Activated CD8-positive, alpha-beta memory T cell treated with anti-CD3 and anti-CD28 coated beads, Interleukin-2, amount 50 U/mL, for 1 hour (primary cell): ENCODE results near the gene RAB1B.
"Not testable (repeated sequence)": the region's sequence is repeated elsewhere in the genome, so short reads cannot be mapped to it uniquely, and the experiment has no call there.

Source experiments
- DNase-seq: peaks from one replicate; pipeline ENCODE4 v3.0.0-alpha.2; 2020; ENCODE audit errors: extremely low read depth

Gene RAB1B

DNA sequence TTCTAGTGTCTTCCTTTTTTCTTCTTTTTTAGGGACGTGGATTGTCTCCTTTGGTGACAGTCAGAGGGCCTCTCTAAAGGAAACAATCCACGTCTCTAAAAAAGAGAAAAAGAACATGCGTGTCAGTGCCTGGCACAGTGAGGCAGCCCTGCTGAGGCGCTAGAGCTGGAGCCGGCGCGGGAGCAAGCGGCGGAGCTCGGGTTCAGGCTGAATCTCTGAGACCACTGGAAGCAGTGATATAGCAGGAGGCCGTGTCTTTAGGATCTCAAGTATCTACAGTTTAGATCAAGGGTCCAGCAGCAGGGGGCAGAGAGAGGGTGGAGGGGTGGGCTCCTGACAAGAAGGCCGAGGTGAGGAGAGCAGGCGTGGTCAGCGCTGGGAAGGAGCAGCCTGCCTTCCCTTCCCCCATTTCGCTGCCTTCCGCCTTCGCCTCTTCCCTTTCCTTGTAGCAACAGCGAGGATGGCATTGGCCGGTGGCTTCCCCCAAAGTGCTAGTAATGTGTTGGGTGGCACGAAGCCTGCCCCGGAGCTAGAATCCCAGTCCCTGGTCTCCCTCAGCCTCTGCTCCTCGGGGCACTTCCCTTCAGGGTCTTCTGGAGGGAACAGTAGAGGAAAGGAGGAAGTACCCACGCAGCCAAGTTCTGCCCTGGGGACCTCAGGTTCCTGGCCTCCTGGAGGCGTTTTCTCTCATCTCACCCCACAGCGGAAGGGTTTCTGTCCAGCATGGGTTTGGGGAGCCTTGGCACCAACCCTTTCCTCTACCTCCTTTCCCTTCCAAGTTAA is 28.2 kb upstream of the RAB1B start:
- no peak for DNase-seq

DNA sequence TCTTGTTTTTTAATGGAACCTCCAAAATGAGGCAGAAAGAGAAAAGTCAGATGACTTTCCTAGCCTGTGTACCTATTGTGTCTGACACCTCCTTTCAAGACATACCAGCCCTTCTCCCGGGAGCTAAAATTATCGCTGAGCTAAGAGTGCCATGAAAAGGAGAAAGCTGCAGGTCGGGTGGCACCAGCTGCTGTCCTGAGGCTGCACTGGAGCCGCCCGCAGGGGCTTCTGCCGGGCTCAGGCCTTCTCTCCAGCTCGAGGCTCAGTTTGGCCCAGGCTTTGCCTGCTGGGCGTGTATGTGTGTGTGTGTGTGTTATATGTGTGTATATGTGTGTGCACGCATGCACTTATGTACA is 27.7 kb upstream of the RAB1B start:
- no peak for DNase-seq

DNA sequence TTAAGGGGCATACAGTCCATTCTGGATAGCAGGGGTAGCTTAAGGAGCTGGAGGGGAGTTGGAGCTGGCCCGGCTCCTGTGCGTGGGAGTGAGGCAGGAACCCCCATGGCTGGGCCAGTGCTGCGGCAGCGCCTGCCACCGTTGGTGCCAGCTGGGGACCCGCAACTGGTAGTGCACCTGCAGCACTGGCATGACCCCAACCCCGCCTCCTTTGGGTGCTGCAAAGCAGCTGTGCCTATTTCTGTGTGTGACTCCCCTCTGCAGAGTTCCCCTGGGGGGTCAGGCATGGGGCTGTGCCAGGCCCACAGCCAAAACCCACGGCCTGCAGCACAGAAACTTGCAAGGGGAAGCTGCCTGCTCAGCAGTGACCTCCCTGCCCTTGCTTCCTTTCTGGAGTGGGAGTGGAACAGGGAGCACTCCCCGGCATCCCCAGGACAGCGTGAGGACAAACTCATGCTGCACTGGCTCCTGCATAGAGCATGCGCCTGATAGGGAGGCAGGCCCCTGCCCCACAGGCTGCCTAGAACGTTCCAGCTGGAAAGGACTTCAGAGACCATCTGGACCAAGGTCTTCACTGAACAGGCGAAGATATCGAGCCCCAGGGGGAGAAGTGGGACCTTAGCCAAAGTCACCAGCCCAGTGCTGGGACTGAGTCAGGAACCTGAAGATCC is 26.2 kb upstream of the RAB1B start:
- no peak for DNase-seq

DNA sequence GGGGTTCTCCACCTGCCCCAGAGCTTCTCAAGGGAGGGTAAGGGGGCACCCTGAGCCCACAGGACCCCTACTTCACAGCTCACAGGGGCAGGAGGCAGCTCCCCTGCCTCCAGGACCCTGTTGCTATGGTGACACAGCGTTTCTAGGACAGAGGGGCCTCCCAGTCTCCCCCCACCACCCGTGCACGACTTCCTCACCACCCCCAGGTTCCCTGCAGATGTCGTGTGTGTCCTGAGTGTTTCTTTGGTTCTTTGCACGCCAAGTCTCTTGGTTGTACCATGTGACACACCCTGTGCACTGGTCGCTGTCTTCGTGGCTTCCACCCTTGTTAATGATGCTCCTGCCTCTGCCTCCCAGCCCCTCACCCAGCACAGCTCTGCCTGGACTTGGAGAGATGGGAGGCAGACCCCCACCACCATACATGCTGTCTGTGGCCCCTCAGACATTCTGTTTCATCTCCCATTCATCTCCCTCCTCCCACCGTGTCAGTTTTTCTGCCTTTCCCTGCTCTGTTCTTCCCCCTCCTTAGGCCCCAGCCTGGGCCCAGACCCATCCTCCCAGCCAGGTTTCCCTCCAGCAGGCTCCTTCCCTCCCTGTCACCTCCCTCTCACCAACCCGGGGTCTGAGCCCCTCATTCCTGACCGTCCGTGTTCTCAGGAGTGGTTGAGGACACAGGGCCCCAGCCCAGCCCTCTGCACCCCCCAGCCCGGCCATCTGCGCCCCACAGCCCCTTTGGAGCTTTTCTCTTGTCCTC is 24.5 kb upstream of the RAB1B start:
- DNase-seq: no peak

DNA sequence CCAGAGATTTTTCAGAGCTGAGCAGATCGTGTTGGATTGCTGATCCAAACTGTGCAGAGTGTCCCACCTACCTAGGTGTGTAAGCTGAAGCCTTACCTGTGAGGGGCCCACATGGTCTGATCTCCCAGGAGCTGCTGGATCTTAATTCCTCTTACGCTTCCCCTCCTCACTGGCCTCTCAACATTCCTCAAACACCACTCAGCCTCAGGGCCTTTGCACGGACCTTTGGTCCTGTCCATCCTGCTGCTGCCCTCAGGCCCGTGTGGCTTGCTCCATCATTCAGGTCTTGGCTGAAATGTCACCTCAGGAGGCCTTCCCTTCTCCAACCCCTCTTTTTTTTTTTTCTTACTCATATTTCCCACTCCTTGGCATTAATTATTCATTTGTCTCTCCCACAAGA is 21.1 kb upstream of the RAB1B start:
- no peak for DNase-seq

DNA sequence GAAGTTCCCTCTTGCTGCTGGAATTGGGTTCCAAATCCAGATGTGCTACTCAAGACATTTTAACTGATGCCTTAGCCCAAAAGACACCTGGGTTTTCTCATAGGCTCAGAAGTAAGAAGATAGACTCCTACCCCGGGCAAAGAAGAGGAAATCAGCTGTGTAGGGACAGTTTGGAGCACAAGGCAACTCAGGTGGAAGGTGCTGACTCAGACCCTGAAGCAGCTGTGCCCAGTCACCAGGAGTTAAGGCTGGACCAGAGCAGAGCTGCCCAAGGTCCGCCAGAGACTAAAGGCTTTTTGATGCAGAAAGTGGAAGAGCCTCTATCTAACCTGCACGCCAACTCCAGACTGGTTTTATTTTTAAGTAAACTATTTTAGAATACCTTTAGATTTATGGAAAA is 20.6 kb upstream of the RAB1B start:
- DNase-seq: no peak

DNA sequence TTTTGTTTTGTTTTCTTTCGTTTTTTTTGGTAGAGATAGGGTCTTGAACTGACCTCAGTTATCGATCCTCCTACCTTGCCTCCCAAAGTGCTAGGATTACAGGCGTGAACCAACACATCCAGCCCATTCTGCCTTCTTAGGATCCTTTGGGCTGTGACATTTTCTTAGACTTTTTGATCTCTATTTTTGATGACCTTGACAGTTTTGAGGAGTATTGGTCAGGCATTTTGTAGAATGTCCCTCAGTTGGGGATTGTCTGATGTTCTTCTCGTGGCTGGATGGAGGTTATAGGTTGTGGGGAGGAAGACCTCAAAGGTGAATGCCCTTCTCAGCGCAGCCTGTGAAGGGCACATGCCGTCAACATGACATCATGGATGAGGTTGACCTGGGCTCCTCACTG is 19.5 kb upstream of the RAB1B start:
- no peak for DNase-seq

DNA sequence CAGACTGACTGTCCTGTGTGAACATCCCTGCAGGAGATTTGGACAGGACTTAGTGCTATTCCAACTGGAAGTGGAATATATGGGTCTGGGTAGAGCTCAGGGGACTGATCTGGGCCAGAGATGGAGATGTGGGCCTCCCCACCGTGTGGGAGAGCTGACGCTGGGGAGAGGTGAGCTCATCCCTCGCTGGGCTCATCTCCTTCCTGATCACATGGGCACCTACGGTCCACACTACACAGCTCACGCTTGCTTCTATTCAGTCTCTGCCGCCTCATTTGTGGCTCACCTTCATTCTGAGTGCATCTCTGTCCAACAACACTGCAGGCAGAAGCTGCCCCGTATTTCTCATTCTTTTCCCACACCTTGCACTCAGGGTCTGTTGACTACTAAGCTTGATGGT is 16.6 kb upstream of the RAB1B start:
- DNase-seq: no peak

DNA sequence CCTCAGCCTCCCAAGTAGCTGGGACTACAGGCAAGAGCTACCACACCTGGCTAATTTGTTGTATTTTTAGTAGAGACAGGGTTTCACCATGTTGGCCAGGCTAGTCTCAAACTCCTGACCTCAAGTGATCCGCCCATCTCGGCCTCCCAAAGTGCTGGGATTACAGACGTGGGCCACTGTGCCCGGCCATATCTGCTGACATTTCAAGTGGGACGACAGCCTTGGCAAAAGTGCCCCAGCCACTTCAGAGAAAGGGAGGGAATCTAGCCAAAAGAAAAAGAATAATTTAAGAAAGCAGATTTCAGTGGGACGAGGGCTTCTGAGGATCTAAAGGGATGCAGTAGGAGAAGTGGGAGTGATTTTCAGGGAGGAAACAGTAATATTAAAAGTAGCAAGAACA is 15.4 kb upstream of the RAB1B start:
- not testable (repeated sequence) for DNase-seq

DNA sequence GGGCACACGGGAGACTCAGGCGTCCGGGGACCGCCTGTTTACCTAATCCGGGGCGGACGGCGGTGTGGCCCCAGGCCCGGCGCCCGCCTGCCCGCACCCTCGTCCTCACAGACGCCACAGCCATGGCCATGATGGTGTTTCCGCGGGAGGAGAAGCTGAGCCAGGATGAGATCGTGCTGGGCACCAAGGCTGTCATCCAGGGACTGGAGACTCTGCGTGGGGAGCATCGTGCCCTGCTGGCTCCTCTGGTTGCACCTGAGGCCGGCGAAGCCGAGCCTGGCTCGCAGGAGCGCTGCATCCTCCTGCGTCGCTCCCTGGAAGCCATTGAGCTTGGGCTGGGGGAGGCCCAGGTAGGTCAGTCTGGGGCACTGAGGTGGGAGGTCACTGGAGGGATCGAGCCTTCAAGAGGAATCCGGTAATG is 10.0 kb upstream of the RAB1B start:
- DNase-seq: no peak

DNA sequence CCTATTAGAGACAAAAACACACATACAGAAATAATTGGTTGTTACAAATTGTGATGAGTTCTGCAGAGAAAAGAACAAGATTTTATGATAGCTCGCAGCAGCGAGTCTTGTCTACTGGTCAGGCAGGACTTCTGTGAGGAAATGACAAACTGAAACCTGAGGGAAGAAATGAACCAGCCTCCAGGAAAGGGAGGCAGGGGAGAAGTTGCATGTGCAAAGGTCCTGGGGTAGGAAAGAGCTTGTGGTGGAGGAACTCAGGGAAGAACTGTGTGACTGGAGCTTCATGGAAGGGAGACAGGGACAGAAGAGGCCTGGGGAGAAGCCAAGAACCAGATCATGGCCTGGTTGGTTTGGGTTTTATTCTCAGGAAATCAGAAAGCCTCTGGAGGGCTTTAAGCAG is 9.2 kb upstream of the RAB1B start:
- no peak for DNase-seq

DNA sequence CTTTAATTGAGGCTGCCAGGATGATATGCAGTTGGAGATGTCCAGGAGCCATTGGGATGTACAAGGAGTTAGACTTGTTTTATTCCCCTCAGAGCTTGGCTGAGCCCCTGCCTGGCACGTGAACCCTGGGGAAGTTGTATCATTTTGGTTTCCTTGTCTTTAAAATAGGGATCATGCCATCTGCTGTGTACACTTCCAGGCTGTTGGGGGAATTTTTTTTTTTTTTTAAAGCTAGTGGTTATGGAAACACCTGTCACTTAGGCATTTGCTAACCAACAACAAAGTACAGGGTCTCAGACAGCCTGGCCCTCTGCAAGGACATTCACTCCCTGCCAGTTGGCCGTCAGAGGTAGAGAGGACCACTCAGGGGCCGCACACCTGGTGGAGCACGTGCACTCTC is 8.5 kb upstream of the RAB1B start:
- DNase-seq: no peak

DNA sequence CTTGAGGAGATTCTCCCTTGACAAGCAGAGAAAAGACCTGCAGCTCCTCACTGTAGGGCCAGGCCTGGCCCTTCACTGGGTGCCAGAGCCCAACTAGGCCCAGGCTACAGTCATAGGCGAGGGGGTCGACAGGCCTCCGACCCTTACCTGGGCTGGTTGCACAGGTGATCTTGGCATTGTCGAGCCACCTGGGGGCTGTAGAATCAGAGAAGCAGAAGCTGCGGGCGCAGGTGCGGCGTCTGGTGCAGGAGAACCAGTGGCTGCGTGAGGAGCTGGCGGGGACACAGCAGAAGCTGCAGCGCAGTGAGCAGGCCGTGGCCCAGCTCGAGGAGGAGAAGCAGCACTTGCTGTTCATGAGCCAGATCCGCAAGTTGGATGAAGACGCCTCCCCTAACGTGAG is 6.9 kb upstream of the RAB1B start:
- no peak for DNase-seq

DNA sequence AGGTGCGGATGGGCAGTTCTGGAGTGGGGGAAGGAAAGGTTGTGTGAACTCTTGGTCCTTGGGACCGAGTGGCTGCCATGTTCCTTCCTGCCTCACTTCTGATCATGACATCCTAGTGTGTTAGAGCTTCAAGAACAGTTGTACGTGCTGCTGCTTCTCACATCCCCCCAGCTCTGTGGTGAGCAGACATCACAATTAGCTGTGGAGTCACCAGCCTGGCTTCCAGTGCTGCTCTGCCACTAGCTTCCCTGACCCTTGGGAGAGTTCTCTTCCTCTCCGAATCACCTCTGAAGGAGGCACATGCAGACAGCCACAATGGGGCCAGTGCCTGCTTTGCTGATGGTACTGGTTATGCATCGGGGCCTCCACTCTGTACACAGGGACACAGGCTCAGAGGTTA is 6.2 kb upstream of the RAB1B start:
- no peak for DNase-seq

DNA sequence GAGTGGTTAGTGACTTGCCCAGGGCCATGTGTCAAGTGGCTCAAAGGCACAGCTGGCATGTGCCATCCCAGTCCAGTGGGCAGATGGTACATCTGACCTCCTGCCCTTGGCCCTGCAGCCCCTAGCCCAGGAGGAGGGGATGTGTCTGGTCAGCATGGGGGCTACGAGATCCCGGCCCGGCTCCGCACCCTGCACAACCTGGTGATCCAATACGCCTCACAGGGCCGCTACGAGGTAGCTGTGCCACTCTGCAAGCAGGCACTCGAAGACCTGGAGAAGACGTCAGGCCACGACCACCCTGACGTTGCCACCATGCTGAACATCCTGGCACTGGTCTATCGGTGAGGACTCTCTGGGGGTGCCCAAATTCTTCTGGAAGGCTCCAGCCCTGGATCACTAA is 5.7 kb upstream of the RAB1B start:
- DNase-seq: no peak

DNA sequence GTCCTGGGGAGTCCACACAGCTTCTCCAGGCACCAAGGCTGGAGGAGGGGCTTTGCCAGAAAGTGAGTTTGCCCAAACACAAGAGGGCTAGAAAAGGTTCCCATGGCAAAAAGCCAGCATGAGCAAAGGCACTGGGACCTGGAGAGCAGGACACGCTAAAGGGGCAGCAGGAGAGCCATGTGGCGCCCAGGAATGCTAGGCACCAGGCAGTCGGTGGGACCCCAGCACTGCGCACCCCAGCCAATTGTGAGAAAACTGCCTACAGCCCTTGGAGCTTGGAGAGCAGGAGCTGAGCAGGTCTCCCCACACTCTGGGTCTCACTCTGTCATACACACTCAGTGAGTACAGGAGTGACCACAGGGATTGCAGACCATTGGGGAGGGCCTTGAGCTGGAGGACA is 5.2 kb upstream of the RAB1B start:
- DNase-seq: no peak

DNA sequence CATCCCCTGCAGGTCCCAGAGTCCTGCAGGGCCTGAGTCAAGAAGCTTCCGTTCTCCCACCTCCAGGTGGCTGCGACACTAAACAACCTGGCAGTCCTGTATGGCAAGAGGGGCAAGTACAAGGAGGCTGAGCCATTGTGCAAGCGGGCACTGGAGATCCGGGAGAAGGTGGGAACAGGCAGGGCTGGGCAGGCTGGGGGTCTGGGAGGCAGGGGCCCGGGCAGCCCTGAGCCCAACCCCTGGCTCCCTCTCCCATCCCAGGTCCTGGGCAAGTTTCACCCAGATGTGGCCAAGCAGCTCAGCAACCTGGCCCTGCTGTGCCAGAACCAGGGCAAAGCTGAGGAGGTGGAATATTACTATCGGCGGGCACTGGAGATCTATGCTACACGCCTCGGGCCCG is 4.7 kb upstream of the RAB1B start:
- no peak for DNase-seq

DNA sequence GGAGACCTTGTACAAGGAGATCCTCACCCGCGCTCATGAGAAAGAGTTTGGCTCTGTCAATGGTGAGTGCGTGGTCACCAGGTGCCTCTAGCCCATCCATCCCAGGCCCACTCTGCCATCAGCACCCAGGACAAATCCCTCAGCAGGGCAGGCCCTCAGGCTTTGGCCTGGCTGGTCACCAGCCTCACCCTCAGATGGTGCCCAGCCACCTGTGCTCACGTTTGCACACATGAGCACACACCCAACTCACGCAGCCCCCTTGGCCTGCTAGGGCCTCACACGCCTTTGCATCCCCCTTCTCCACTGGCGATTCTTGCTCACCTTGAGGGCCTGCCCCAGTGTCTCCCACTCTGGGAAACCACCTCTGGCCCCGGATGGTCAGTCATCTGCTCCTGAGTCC is 4.1 kb upstream of the RAB1B start:
- no peak for DNase-seq

DNA sequence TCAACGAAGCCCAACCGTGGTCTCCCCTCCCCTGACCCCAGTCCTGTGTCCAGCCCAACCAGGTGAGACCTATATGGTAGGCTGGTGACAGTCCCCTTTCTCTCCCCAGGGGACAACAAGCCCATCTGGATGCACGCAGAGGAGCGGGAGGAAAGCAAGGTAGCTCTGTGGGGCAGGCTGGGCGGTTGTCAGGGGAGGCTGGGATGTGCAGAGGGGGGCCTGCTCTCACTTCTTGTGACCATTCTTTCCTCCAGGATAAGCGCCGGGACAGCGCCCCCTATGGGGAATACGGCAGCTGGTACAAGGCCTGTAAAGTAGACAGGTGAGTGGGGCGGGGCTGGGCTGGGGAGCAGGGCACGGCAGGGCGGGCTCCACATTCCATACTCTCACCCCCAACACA is 3.5 kb upstream of the RAB1B start:
- no peak for DNase-seq

DNA sequence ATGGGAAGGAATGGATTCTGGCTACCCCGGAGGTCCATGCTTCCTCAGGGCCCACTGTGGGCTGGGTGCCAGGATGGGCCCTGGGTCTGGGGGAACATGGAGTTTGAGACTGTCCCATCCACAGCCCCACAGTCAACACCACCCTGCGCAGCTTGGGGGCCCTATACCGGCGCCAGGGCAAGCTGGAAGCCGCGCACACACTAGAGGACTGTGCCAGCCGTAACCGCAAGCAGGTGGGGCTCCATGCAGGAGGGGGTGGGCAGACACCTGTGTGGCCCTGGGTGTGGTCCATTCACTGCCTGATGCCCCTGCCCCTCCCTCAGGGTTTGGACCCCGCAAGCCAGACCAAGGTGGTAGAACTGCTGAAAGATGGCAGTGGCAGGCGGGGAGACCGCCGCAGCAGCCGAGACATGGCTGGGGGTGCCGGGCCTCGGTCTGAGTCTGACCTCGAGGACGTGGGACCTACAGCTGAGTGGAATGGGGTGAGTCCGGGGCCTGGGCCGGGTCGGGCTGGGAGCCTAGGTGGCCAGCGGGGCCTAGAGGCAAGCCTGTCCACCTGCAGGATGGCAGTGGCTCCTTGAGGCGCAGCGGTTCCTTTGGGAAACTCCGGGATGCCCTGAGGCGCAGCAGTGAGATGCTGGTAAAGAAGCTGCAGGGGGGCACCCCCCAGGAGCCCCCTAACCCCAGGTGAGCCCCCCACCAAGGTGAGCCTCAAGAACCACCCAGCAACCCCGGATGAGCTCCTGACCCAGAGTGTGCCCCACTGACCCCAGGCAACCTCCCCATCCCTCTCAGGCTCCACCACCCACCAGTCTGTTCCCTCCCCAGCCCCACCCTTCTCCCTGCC is 2.7 kb upstream of the RAB1B start:
- no peak for DNase-seq

DNA sequence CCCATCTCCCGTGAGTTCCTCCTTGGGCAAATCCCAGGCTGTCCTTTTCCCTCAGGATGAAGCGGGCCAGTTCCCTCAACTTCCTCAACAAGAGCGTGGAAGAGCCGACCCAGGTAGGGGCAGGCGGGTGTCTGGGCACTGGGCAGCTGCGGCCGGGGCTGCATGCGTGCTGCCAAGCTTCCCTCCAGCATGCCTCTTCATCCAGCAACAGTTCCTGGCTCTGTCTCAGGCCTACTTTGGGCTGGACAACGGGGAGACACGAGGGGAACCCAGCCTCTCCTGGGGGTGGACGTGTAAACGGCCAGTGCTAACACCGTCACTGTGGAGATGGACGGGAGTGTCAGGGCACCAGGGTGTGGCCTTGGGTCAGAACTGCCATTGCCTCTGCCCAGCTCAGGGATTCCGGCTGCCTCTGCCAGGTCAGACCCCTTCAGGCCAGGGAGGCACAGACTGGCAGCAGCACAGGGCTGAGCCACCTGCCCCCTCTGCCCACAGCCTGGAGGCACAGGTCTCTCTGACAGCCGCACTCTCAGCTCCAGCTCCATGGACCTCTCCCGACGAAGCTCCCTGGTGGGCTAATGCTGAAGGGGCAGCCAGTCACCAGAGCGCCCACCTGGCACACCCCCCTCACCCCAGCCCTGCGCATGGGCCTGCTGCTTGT is 1.9 kb upstream of the RAB1B start:
- DNase-seq: no peak

DNA sequence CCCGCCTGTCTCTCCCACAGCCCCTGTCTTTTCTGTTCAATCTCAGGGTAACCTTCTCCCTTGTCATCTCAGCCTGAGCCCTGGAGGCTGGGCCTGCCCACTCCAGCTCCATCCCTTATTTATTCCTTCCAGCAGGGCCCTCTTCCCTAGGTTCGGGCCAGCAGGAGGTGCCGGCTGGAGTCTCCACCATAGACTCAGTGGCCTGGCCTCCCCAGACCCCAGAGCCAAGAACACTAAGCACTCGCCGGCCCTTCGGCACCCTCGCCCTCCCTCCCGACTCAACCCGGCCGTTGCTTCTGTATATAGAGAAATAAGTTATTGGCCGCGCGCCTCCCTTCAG is 1.4 kb upstream of the RAB1B start:
- DNase-seq: no peak
